RPMI8226 (cell line): Measurements from ENCODE around the gene ALDH16A1.
A peak's percentile ranks its signal among the peaks of the same experiment; 100 is the strongest.
"Not testable (repeated sequence)": the region's sequence is repeated elsewhere in the genome, so short reads cannot be mapped to it uniquely, and the experiment has no call there.

Source experiments
- DNase-seq: peaks from one replicate; pipeline ENCODE4 v3.0.0-alpha.2; 2015

The ALDH16A1 gene

DNA sequence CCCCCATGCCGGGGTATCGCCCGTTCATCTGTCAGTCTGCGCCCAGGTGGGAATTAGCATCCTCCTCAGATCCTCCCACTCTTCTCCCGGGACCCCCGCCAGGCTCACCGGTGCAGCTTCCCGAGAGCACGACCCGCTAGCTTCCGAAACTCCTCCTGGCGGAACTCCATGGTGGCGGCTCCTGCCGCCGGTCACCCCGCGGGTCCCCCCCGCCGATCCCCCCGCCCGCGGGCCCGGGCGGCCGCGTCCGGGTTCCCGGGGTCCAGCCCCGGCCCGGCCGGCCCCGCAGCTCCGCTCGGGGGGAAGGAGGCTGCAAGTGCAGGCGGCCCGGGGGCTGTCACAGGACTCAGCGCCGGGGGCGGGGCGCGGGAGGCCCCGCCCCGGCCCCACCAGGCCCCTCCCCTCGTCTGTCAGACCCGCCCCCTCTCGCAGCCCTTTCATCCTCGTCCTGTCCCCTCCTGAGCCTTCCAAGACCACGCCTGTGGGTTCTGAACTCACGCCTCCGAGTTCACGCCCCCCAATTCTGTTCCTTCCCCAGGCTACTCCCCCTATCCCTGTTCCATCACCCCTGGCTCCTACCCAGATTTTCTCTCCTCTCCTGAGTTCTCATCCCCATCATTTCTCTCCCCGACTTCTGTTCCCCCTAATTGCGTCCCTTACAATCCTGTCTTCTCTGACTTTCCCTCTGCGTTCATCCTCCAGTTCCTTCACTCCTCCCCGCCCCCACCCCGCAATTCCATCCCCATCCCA, 11.6 kb upstream of the ALDH16A1 start, which contains the start of gene SLC17A7:
Gene SLC17A7 (minus strand): TSS at position 318 of the 750 bp plus-strand sequence. CDS start 148 bp downstream, at position 170.
- DNase-seq, result peak; percentile 42

GRCh38 chr19:49441960-49442350, 11.1 kb upstream of the ALDH16A1 start:
- DNase-seq, result no peak

- no peak for DNase-seq
These were observed 10.7 kb upstream of the ALDH16A1 start for GRCh38 chr19:49442354-49442753.

- peak; percentile 56 for DNase-seq
These were observed 10.2 kb upstream of the ALDH16A1 start for GRCh38 chr19:49442771-49443365.

GRCh38 chr19:49443366-49444099, 9.5 kb upstream of the ALDH16A1 start:
- peak; percentile 93 for DNase-seq

DNA sequence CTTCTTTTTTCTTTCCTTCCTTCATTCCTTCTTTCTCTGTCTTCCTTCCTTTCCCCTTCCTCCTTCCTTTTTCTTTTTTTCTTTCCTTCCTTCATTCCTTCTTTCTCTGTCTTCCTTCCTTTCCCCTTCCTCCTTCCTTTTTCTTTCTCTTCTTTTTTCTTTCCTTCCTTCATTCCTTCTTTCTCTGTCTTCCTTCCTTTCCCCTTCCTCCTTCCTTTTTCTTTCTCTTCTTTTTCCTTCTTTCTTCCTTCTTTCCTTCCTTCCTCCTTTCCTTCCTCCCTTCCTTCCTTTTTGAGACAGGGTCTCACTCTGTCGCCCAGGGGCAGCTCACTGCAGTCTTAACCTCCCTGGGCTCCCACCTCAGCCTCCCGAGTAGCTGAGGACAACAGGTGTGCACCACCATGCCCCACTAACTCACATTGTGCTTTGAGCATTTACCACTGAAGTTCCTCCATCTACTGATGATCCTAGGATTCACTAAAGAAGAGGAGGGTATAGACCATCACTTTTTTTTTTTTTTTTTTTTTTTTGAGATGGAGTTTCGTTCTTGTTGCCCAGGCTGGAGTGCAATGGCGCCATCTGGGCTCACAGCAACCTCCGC, 8.8 kb upstream of the ALDH16A1 start:
- DNase-seq, result not testable (repeated sequence)

GRCh38 chr19:49445997-49446396, 7.0 kb upstream of the ALDH16A1 start:
- no peak for DNase-seq

GRCh38 chr19:49447485-49448431, 5.3 kb upstream of the ALDH16A1 start:
- no peak for DNase-seq

DNA sequence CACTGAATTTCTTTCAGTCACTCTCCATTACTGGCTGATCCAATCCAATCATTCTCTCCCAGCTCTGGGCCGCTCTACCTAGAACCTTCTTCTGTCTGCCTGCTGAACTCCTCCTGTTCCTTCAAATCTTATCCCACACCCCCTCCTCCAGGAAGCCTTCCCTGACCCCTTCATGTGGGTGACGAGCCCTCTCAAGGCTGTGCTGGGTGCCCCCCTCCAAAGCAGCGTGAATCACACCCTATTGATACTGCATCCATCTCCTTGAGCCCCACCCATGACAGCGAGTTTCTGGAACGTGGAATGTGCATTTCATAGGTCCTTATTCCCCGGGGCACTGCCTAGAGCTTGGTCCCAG, 4.6 kb upstream of the ALDH16A1 start:
- no peak for DNase-seq

- no peak for DNase-seq
These were observed 2.6 kb upstream of the ALDH16A1 start for GRCh38 chr19:49450405-49450804.

- DNase-seq, result peak; percentile 96
These were observed 1.4 kb upstream of the ALDH16A1 start, which contains the start of gene PIH1D1 for GRCh38 chr19:49451430-49452181. Gene PIH1D1, minus strand, starts transcription at chr19:49451814. Its CDS starts 240 bp downstream, at chr19:49451574.

DNA sequence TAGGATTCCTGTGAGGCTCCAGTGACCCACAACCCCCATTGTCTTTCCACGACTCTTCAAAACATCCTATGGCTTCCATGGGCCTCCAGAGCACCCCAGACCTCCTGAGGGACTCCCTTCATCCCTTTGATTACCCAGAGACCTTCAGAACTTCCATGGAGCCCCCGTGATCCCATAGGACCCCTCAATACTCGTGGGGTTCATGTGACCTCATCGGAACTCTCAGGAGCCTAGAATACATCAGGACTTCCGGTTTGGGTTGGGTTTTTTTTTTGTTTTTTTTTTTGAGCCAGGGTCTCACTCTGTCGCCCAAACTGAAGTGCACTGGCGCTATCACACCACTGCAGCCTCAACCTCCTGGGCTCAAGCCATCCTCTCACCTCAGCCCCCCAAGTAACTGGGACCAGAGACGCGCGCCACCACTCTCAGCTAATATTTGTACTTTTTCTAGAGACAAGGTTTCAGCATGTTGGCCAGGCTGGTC, 774 bp downstream of the ALDH16A1 start:
- DNase-seq, result no peak

GRCh38 chr19:49455773-49456172, 2.7 kb downstream of the ALDH16A1 start:
- no peak for DNase-seq

GRCh38 chr19:49456326-49456725, 3.3 kb downstream of the ALDH16A1 start:
- no peak for DNase-seq

- peak; percentile 71 for DNase-seq
These were observed 5.5 kb downstream of the ALDH16A1 start for GRCh38 chr19:49458567-49458903.

DNA sequence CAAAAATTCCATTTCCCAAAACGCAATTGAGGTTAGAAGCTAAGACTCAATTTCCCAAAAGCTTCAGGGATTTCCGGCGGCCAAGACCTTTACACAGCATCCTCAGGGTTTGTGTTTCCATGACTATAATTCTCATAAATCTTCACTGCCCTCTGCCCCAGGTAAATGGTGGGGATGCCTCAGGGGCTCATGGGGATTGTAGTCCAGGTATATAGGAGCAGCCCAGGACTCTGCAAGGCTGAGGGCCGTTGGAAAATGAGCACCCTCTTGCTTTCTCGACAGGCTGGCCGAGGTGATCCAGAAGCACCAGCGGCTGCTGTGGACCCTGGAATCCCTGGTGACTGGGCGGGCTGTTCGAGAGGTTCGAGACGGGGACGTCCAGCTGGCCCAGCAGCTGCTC, 6.4 kb downstream of the ALDH16A1 start:
- DNase-seq, result no peak

DNA sequence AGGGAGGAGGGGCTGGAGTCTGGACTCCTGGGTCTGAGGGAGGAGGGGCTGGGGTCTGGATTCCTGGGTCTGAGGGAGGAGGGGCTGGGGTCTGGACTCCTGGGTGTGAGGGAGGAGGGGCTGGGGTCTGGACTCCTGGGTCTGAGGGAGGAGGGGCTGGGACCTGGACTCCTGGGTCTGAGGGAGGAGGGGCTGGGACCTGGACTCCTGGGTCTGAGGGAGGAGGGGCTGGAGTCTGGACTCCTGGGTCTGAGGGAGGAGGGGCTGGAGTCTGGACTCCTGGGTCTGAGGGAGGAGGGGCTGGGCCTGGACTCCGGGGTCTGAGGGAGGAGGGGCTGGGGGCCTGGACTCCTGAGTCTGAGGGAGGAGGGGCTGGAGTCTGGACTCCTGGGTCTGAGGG, 8.1 kb downstream of the ALDH16A1 start:
- DNase-seq, result not testable (repeated sequence)

- no peak for DNase-seq
These were observed 8.6 kb downstream of the ALDH16A1 start for GRCh38 chr19:49461656-49462055.

- no peak for DNase-seq
These were observed 9.5 kb downstream of the ALDH16A1 start for GRCh38 chr19:49462492-49462891.

- no peak for DNase-seq
These were observed 11.1 kb downstream of the ALDH16A1 start for GRCh38 chr19:49463960-49464740.

- no peak for DNase-seq
These were observed 12.3 kb downstream of the ALDH16A1 start for GRCh38 chr19:49465371-49465770.
